WTC11 (cell line): ENCODE results near the gene RASGRP2. TPM values are rescaled to one million over a fixed set of nuclear protein-coding genes. Genes with fewer than 3 reads are reported as not detected.

Experiments used
- ATAC-seq: fragments of 200-7000 bp; cut with Tn5 transposase; 2 replicates; pipeline ENCODE4 v1.10.0; 2021; ENCODE audit warnings: mild to moderate bottlenecking, moderate library complexity
- CTCF ChIA-PET: fragments of 300-600 bp; sonication (Branson Sonifier 250); formaldehyde crosslinking; loops from one replicate; lab custom pipeline; 2021; ENCODE audit warnings: antibody characterized with exemption; lab: Charles Lee
- POLR2A ChIA-PET: fragments of 350-600 bp; sonication (Branson Sonifier 250); formaldehyde crosslinking; loops from one replicate; lab custom pipeline; 2021; ENCODE audit warnings: antibody characterized with exemption; lab: Charles Lee
- DNase-seq: peaks from one replicate; pipeline ENCODE4 v3.0.0; 2021; ENCODE audit warnings: low spot score
- H3K27ac Mint-ChIP-seq: 2 replicates; pipeline ENCODE4 v1.8.0; 2021; ENCODE audit warnings: mixed read lengths
- H3K27me3 Mint-ChIP-seq: 2 replicates; pipeline ENCODE4 v1.8.0; 2021; ENCODE audit warnings: low read depth, mild to moderate bottlenecking, moderate library complexity, mixed read lengths
- H3K36me3 Mint-ChIP-seq: 2 replicates; pipeline ENCODE4 v1.8.0; 2021; ENCODE audit warnings: mixed read lengths
- H3K4me1 Mint-ChIP-seq: 2 replicates; pipeline ENCODE4 v1.8.0; 2022; ENCODE audit warnings: mixed read lengths
- H3K4me3 Mint-ChIP-seq: 2 replicates; pipeline ENCODE4 v1.8.0; 2021; ENCODE audit warnings: mild to moderate bottlenecking, moderate library complexity, mixed read lengths
- H3K9me3 Mint-ChIP-seq: 2 replicates; pipeline ENCODE4 v1.8.0; 2021; ENCODE audit warnings: mixed read lengths
- ARID4B ChIP-seq: sonication (generic); formaldehyde crosslinking; IDR thresholded peaks from 2 replicates; pipeline ENCODE4 v1.8.0; 2023; ENCODE audit warnings: missing genetic modification reagents, mild to moderate bottlenecking, borderline replicate concordance
- CTCF ChIP-seq: fragments of 200-600 bp; IDR thresholded peaks from 2 replicates; pipeline ENCODE4 v1.8.0; 2022; ENCODE audit warnings: antibody characterized with exemption
- E2F1 ChIP-seq: sonication (generic); formaldehyde crosslinking; IDR thresholded peaks from 2 replicates; pipeline ENCODE4 v1.8.0; 2022; ENCODE audit warnings: mild to moderate bottlenecking, missing genetic modification reagents
- FOXP1 ChIP-seq: sonication (generic); formaldehyde crosslinking; IDR thresholded peaks from 2 replicates; pipeline ENCODE4 v1.8.0; 2022; ENCODE audit warnings: missing genetic modification reagents, mild to moderate bottlenecking, moderate library complexity, borderline replicate concordance
- IRF1 ChIP-seq: sonication (generic); formaldehyde crosslinking; IDR thresholded peaks from 2 replicates; pipeline ENCODE4 v1.8.0; 2023; ENCODE audit warnings: missing genetic modification reagents
- IRF2 ChIP-seq: sonication (generic); formaldehyde crosslinking; IDR thresholded peaks from 2 replicates; pipeline ENCODE4 v1.8.0; 2022; ENCODE audit warnings: low read depth, missing genetic modification reagents, borderline replicate concordance
- JAZF1 ChIP-seq: fragments of 250-450 bp; sonication (Bioruptor Pico); IDR thresholded peaks from 2 replicates; pipeline ENCODE4 v1.9.0; 2021; ENCODE audit warnings: moderate library complexity, mild to moderate bottlenecking, inconsistent platforms
- NR1H2 ChIP-seq: sonication (generic); formaldehyde crosslinking; IDR thresholded peaks from 2 replicates; pipeline ENCODE4 v1.9.0; 2021; ENCODE audit warnings: mild to moderate bottlenecking, moderate library complexity, missing genetic modification reagents
- OVOL2 ChIP-seq: fragments of 250-450 bp; sonication (Bioruptor Pico); IDR thresholded peaks from 2 replicates; pipeline ENCODE4 v1.9.0; 2021; ENCODE audit warnings: mild to moderate bottlenecking, borderline replicate concordance
- PRDM15 ChIP-seq: sonication (generic); formaldehyde crosslinking; IDR thresholded peaks from 2 replicates; pipeline ENCODE4 v1.8.0; 2022; ENCODE audit warnings: missing genetic modification reagents
- PRRX2 ChIP-seq: fragments of 250-450 bp; sonication (Bioruptor Pico); IDR thresholded peaks from 2 replicates; pipeline ENCODE4 v1.8.0; 2021; ENCODE audit warnings: mild to moderate bottlenecking
- SMAD4 ChIP-seq: sonication (generic); formaldehyde crosslinking; IDR thresholded peaks from 2 replicates; pipeline ENCODE4 v1.8.0; 2022; ENCODE audit warnings: mild to moderate bottlenecking, missing genetic modification reagents
- SP1 ChIP-seq: sonication (generic); formaldehyde crosslinking; conservative IDR thresholded peaks from 2 replicates; pipeline ENCODE4 v1.8.1; 2022; ENCODE audit warnings: missing genetic modification reagents
- TCF7 ChIP-seq: sonication (generic); formaldehyde crosslinking; IDR thresholded peaks from 2 replicates; pipeline ENCODE4 v1.8.0; 2022; ENCODE audit warnings: mild to moderate bottlenecking, low read depth, missing genetic modification reagents, moderate library complexity
- ZBTB21 ChIP-seq: sonication (generic); formaldehyde crosslinking; IDR thresholded peaks from 2 replicates; pipeline ENCODE4 v1.8.1; 2023; ENCODE audit warnings: mild to moderate bottlenecking, missing genetic modification reagents, borderline replicate concordance
- ZNF423 ChIP-seq: fragments of 250-450 bp; sonication (Bioruptor Pico); IDR thresholded peaks from 2 replicates; pipeline ENCODE4 v2.1.2; 2022; ENCODE audit warnings: mild to moderate bottlenecking, moderate library complexity
- ZNF425 ChIP-seq: fragments of 250-450 bp; sonication (Bioruptor Pico); conservative IDR thresholded peaks from 2 replicates; pipeline ENCODE4 v1.9.0; 2021; ENCODE audit warnings: mild to moderate bottlenecking
- total RNA-seq: library from RNA; stranded (reverse); gene quantifications from 3 replicates; pipeline ENCODE4 v1.2.3, GENCODE V29; 2021
- TF ChIP-seq, protein P1 (sequence below): sonication (generic); formaldehyde crosslinking; IDR thresholded peaks from 2 replicates; pipeline ENCODE4 v1.8.1; 2023; ENCODE audit warnings: mild to moderate bottlenecking, missing genetic modification reagents, moderate library complexity
- TF ChIP-seq, protein P2 (sequence below): sonication (generic); formaldehyde crosslinking; IDR thresholded peaks from 2 replicates; pipeline ENCODE4 v1.8.1; 2023; ENCODE audit warnings: mild to moderate bottlenecking, missing genetic modification reagents

Gene RASGRP2
- total RNA-seq, 1 experiment from 2014 or later: 31.9 TPM

DNA sequence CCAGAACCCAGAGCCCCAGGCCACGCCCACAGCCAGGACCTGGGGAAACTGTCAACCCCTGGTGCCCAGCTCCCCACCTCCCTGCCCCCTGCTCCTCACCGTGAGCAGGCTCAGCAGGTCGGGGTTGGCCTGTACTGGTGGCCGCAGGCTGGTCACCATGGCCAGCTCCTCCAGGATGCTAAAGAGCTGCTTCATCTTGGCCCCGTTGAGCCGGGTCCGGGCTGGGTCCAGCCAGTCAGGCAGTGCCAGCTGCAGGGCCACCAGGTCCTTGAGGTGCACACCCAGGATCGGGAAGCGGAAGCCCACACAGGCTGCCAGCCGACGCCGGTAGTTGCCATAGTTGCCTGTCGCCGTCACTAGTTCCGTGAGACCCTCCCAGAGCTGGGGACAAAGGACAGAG lies 7.3 kb downstream of the RASGRP2 start:
- ChIA-PET CTCF (interaction anchor here (1.5 kb wide), 1 partner anchor 8 kb away, joined by 6 read pairs; the partner anchor contains the start of gene RASGRP2), POLR2A (no interaction called here)
- DNase-seq (no peak), ATAC-seq (no peak)
- Mint-ChIP-seq H3K27ac (no peak overlapping the region), H3K27me3 (peaks cover 17% of the 10 kb centered on the region), H3K4me1 (peaks cover 35% of the 10 kb centered on the region), H3K36me3 (peaks cover 18% of the 10 kb centered on the region), H3K4me3 (no peak overlapping the region), H3K9me3 (no peaks in the 10 kb centered on the region)
- TF ChIP-seq SP1 (CRISPR knock-in tag) (no peak), ZNF423 (CRISPR knock-in tag) (no peak), SMAD4 (no peak), IRF2 (no peak), JAZF1 (CRISPR knock-in tag) (no peak), CTCF (no peak), PRDM15 (CRISPR knock-in tag) (no peak), ZBTB21 (CRISPR knock-in tag) (no peak), ZNF425 (CRISPR knock-in tag) (no peak), ARID4B (no peak), NR1H2 (CRISPR knock-in tag) (no peak), OVOL2 (CRISPR knock-in tag) (no peak), IRF1 (CRISPR knock-in tag) (no peak), FOXP1 (CRISPR knock-in tag) (no peak), PRRX2 (no peak), TCF7 (CRISPR knock-in tag) (no peak), E2F1 (CRISPR knock-in tag) (no peak)
- TF ChIP-seq, protein P1, sequence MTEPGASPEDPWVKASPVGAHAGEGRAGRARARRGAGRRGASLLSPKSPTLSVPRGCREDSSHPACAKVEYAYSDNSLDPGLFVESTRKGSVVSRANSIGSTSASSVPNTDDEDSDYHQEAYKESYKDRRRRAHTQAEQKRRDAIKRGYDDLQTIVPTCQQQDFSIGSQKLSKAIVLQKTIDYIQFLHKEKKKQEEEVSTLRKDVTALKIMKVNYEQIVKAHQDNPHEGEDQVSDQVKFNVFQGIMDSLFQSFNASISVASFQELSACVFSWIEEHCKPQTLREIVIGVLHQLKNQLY (CRISPR knock-in tag): no peak
- TF ChIP-seq, protein P2, sequence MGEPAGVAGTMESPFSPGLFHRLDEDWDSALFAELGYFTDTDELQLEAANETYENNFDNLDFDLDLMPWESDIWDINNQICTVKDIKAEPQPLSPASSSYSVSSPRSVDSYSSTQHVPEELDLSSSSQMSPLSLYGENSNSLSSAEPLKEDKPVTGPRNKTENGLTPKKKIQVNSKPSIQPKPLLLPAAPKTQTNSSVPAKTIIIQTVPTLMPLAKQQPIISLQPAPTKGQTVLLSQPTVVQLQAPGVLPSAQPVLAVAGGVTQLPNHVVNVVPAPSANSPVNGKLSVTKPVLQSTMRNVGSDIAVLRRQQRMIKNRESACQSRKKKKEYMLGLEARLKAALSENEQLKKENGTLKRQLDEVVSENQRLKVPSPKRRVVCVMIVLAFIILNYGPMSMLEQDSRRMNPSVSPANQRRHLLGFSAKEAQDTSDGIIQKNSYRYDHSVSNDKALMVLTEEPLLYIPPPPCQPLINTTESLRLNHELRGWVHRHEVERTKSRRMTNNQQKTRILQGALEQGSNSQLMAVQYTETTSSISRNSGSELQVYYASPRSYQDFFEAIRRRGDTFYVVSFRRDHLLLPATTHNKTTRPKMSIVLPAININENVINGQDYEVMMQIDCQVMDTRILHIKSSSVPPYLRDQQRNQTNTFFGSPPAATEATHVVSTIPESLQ (CRISPR knock-in tag): no peak
